Bronchial epithelial cell (primary cell): ENCODE results near the gene DDX27. TPM values are rescaled to one million over a fixed set of nuclear protein-coding genes. Genes with fewer than 3 reads are reported as not detected.
"Not testable (repeated sequence)": the region's sequence is repeated elsewhere in the genome, so short reads cannot be mapped to it uniquely, and the experiment has no call there.

ENCODE experiments used
- DNase-seq: peaks from one replicate; pipeline ENCODE4 v3.0.0-alpha.2; 2010; ENCODE audit warnings: low read depth
- FAIRE-seq: peaks from 2 replicates; lab custom pipeline; 2011; peaks lifted over from hg19 to GRCh38; lab: Jason Lieb, UNC
- H3K27me3 ChIP-seq: 2 replicates; pipeline ENCODE4 v1.5.1; 2011; ENCODE audit warnings: low read length; ENCODE audit not compliant: control insufficient read depth, insufficient read depth
- H3K36me3 ChIP-seq: 2 replicates; pipeline ENCODE4 v1.5.1; 2011; ENCODE audit warnings: low read length; ENCODE audit not compliant: control insufficient read depth, insufficient read depth
- H3K4me3 ChIP-seq: 2 replicates; pipeline ENCODE4 v1.5.1; 2011; ENCODE audit warnings: mild to moderate bottlenecking, low read depth, low read length, control low read depth
- CTCF ChIP-seq: IDR thresholded peaks from 2 replicates; pipeline ENCODE4 v1.5.1; 2011; ENCODE audit warnings: mild to moderate bottlenecking, moderate library complexity, low read length, control low read depth, inconsistent platforms; ENCODE audit not compliant: insufficient read depth, severe bottlenecking
- total RNA-seq: library from RNA; depleted of rRNA; stranded (reverse); fragments of >200 nt; gene quantifications from 2 replicates; pipeline ENCODE4 v1.2.1, GENCODE V29; 2014

DDX27 gene
- total RNA-seq, 1 donor from 2014 or later: 49.8 TPM

GRCh38 chr20:49185071-49185761 is 34.0 kb upstream of the DDX27 start:
- TF ChIP-seq CTCF: no peak
- H3K27me3 ChIP-seq: no peaks in the 10 kb centered on the region
- no peak overlapping the region for H3K4me3 ChIP-seq
- no peak for FAIRE-seq
- no peak for DNase-seq
- H3K36me3 ChIP-seq: no peaks in the 10 kb centered on the region

GRCh38 chr20:49186535-49187329 is 32.5 kb upstream of the DDX27 start:
- no peak for TF ChIP-seq CTCF
- no peak for FAIRE-seq
- H3K36me3 ChIP-seq: no peaks in the 10 kb centered on the region
- no peaks in the 10 kb centered on the region for H3K27me3 ChIP-seq
- peak overlapping the region; percentile 66 for H3K4me3 ChIP-seq
- DNase-seq: peak; percentile 65

GRCh38 chr20:49187330-49187850 is 31.8 kb upstream of the DDX27 start:
- FAIRE-seq (no peak), DNase-seq (no peak)
- no peaks in the 10 kb centered on the region for H3K27me3 ChIP-seq
- H3K4me3 ChIP-seq: peak overlapping the region; percentile 66
- TF ChIP-seq CTCF: no peak
- no peaks in the 10 kb centered on the region for H3K36me3 ChIP-seq

- no peak for TF ChIP-seq CTCF
- DNase-seq (peak; percentile 81), FAIRE-seq (no peak)
- H3K4me3 ChIP-seq: peak within 1 kb of the TSS; percentile 66
- H3K27me3 ChIP-seq: no peaks in the 10 kb centered on the region
- no peaks in the 10 kb centered on the region for H3K36me3 ChIP-seq
Measured at GRCh38 chr20:49187851-49188641, 31.2 kb upstream of the DDX27 start, which contains the start of gene STAU1. Gene STAU1 (minus strand): TSS chr20:49188334. CDS start chr20:49166201, 22,133 bp downstream.

GRCh38 chr20:49192944-49193518 is 26.2 kb upstream of the DDX27 start:
- FAIRE-seq, H3K36me3 ChIP-seq, DNase-seq, H3K4me3 ChIP-seq, H3K27me3 ChIP-seq: not testable (repeated sequence)
